ENCODE results near the gene PPP3R1.

The PPP3R1 gene

GRCh38 chr2:68188831-68189230 is 63.5 kb downstream of the PPP3R1 start:
- CTCF ChIA-PET, result interaction anchor here (1.6 to 1.9 kb wide), 3 partner anchors 8 to 169 kb away, joined by 5 to 8 read pairs (median 5); no protein-coding TSS in a partner anchor
- Histone ChIP-seq H3K4me3 (ENCODE audit: low read depth, low read length) (no peak overlapping the region), H3K4me1 (ENCODE audit: control insufficient read depth, insufficient read depth, low read length) (peaks cover 11% of the 10 kb centered on the region), H3K27ac (ENCODE audit: extremely low read depth, low read depth, low read length) (no peak overlapping the region), H3K36me3 (ENCODE audit: control insufficient read depth in 2 of 2, insufficient read depth in 1 of 2, low read length in 2 of 2) (peaks cover 0 to 10% of the 10 kb centered on the region in 2 experiments; a peak in 2 of 3 replicates), H3K9me3 (ENCODE audit: control insufficient read depth, insufficient read depth, low read depth, low read length) (no peaks in the 10 kb centered on the region)
- POLR2A ChIA-PET, result no interaction called here
- TF ChIP-seq ZBTB17 (tag by site-specific recombination; IDR thresholded peaks at IDR 0.05) (peak; percentile 26; the same call in 1 of the 2 replicates), ZNF791 (tag by site-specific recombination; IDR thresholded peaks at IDR 0.05) (no peak)

- Histone ChIP-seq H3K36me3 (ENCODE audit: control insufficient read depth in 2 of 2, insufficient read depth in 1 of 2, low read length in 2 of 2) (peaks cover 3 to 18% of the 10 kb centered on the region in 2 experiments), H3K4me1 (ENCODE audit: control insufficient read depth, insufficient read depth, low read length) (peaks cover 5% of the 10 kb centered on the region), H3K4me3 (ENCODE audit: low read depth, low read length) (no peak overlapping the region), H3K27ac (ENCODE audit: extremely low read depth, low read depth, low read length) (no peak overlapping the region), H3K9me3 (ENCODE audit: control insufficient read depth, insufficient read depth, low read depth, low read length) (no peaks in the 10 kb centered on the region)
- ChIA-PET POLR2A (no interaction called here), CTCF (interaction anchor here (1.5 to 4.4 kb wide), 3 partner anchors 8 to 254 kb away, joined by 4 to 45 read pairs (median 15); no protein-coding TSS in a partner anchor)
- TF ChIP-seq ZNF658 (tag by site-specific recombination; IDR thresholded peaks at IDR 0.05), result no peak
- no peak for TF ChIP-seq ZSCAN4 (tag by site-specific recombination; IDR thresholded peaks at IDR 0.05)
- no peak for TF ChIP-seq ZNF211 (tag by site-specific recombination; IDR thresholded peaks at IDR 0.05; ENCODE audit: low read depth)
- TF ChIP-seq ZNF394 (tag by site-specific recombination; IDR thresholded peaks at IDR 0.05; ENCODE audit: borderline replicate concordance), result no peak
- TF ChIP-seq ZNF548 (tag by site-specific recombination; IDR thresholded peaks at IDR 0.05), result no peak
- TF ChIP-seq ZNF624 (tag by site-specific recombination; IDR thresholded peaks at IDR 0.05), result no peak
- TF ChIP-seq ZNF341 (tag by site-specific recombination; IDR thresholded peaks at IDR 0.05; ENCODE audit: low read depth), result no peak
- TF ChIP-seq PRDM6 (tag by site-specific recombination; IDR thresholded peaks at IDR 0.05), result no peak
- no peak for TF ChIP-seq ZNF280D (tag by site-specific recombination; IDR thresholded peaks at IDR 0.05)
- TF ChIP-seq ZNF404 (tag by site-specific recombination; IDR thresholded peaks at IDR 0.05), result no peak
- no peak for TF ChIP-seq INSM2 (tag by site-specific recombination; IDR thresholded peaks at IDR 0.05)
- no peak for TF ChIP-seq MEIS1 (CRISPR knock-in tag; IDR thresholded peaks at IDR 0.05; ENCODE audit: borderline replicate concordance)
- no peak for TF ChIP-seq ZBTB20 (tag by site-specific recombination; IDR thresholded peaks at IDR 0.05)
- no peak for TF ChIP-seq ZBTB17 (tag by site-specific recombination; IDR thresholded peaks at IDR 0.05)
- TF ChIP-seq ZNF26 (tag by site-specific recombination; IDR thresholded peaks at IDR 0.05), result no peak
- TF ChIP-seq ZNF266 (tag by site-specific recombination; IDR thresholded peaks at IDR 0.05; ENCODE audit: low read depth), result no peak
- no peak for TF ChIP-seq ZNF530 (tag by site-specific recombination; IDR thresholded peaks at IDR 0.05; ENCODE audit: low read depth)
- no peak for TF ChIP-seq ZNF610 (tag by site-specific recombination; IDR thresholded peaks at IDR 0.05; ENCODE audit: borderline replicate concordance)
Observed at GRCh38 chr2:68187329-68187728, 65.0 kb downstream of the PPP3R1 start.
